ENCODE measurements around the gene TOMT.

DNA sequence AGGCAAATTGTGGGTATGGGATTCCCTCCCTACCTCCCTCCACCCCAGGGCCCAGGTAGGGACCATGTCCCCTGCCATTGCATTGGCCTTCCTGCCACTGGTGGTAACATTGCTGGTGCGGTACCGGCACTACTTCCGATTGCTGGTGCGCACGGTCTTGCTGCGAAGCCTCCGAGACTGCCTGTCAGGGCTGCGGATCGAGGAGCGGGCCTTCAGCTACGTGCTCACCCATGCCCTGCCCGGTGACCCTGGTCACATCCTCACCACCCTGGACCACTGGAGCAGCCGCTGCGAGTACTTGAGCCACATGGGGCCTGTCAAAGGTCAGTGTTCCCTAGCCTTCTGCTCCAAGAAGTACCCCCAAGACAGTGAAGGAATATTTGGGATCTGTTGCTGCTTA lies at the start of gene TOMT:
- TF ChIP-seq, protein P1, sequence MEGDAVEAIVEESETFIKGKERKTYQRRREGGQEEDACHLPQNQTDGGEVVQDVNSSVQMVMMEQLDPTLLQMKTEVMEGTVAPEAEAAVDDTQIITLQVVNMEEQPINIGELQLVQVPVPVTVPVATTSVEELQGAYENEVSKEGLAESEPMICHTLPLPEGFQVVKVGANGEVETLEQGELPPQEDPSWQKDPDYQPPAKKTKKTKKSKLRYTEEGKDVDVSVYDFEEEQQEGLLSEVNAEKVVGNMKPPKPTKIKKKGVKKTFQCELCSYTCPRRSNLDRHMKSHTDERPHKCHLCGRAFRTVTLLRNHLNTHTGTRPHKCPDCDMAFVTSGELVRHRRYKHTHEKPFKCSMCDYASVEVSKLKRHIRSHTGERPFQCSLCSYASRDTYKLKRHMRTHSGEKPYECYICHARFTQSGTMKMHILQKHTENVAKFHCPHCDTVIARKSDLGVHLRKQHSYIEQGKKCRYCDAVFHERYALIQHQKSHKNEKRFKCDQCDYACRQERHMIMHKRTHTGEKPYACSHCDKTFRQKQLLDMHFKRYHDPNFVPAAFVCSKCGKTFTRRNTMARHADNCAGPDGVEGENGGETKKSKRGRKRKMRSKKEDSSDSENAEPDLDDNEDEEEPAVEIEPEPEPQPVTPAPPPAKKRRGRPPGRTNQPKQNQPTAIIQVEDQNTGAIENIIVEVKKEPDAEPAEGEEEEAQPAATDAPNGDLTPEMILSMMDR (IDR thresholded peaks at IDR 0.05; ENCODE audit: low read depth, low read length): no peak
- no peak for TF ChIP-seq EZH2phosphoT487 (IDR thresholded peaks at IDR 0.05; ENCODE audit: low read depth)

Measured in OCI-LY3 (cell line).